HEK293 (cell line): ENCODE measurements around the gene CHKA.
A peak's percentile ranks its signal among the peaks of the same experiment; 100 is the strongest.

ENCODE experiments used
- CTCF ChIA-PET: fragments of 350-600 bp; formaldehyde crosslinking; extraction: SDS; loops from one replicate; lab custom pipeline; 2021; ENCODE audit warnings: antibody characterized with exemption; lab: Yijun Ruan, JAX
- POLR2A ChIA-PET: fragments of 300-600 bp; formaldehyde crosslinking; extraction: SDS; loops from one replicate; lab custom pipeline; 2020; ENCODE audit warnings: antibody characterized with exemption, inconsistent platforms; lab: Yijun Ruan, JAX
- H3K27ac ChIP-seq: fragments of 200-500 bp; sonication (Bioruptor generic); 2 replicates; pipeline ENCODE4 v1.5.1; 2014; ENCODE audit warnings: low read depth, low read length, control low read depth, inconsistent platforms; ENCODE audit errors: extremely low read depth
- H3K36me3 ChIP-seq, 2 experiments: fragments of 200-500 bp in 1 of 2; sonication (Bioruptor generic) in 1 of 2; 1 replicate in 1 of 2; 2 replicates in 1 of 2; pipeline ENCODE4 v1.5.1; 2014 to 2017; ENCODE audit warnings: inconsistent platforms in 2 of 2, low read length in 2 of 2; ENCODE audit not compliant: control insufficient read depth in 2 of 2, insufficient read depth in 1 of 2
- H3K4me1 ChIP-seq: fragments of 200-500 bp; sonication (Bioruptor generic); 2 replicates; pipeline ENCODE4 v1.5.1; 2014; ENCODE audit warnings: mild to moderate bottlenecking, low read length, inconsistent platforms; ENCODE audit not compliant: control insufficient read depth, insufficient read depth
- H3K4me3 ChIP-seq: 2 replicates; pipeline ENCODE4 v1.5.1; 2011; ENCODE audit warnings: low read depth, mild to moderate bottlenecking, control low read depth, low read length, moderate library complexity
- H3K9me3 ChIP-seq: fragments of 200-500 bp; sonication (Bioruptor generic); 2 replicates; pipeline ENCODE4 v1.5.1; 2014; ENCODE audit warnings: low read depth, low read length, inconsistent platforms; ENCODE audit not compliant: control insufficient read depth, insufficient read depth
- GLI4 ChIP-seq: fragments of 450-650 bp; formaldehyde crosslinking; IDR thresholded peaks from 2 replicates; pipeline ENCODE4 v1.5.1; 2016; ENCODE audit warnings: missing biosample characterization, missing genetic modification characterization
- KLF1 ChIP-seq: fragments of 450-650 bp; formaldehyde crosslinking; IDR thresholded peaks from 2 replicates; pipeline ENCODE4 v1.5.1; 2016; ENCODE audit warnings: missing biosample characterization, missing genetic modification characterization
- KLF8 ChIP-seq: fragments of 450-650 bp; formaldehyde crosslinking; IDR thresholded peaks from 2 replicates; pipeline ENCODE4 v1.5.1; 2016; ENCODE audit warnings: missing biosample characterization, missing genetic modification characterization
- MZF1 ChIP-seq: fragments of 450-650 bp; formaldehyde crosslinking; IDR thresholded peaks from 2 replicates; pipeline ENCODE4 v1.5.1; 2017; ENCODE audit warnings: missing biosample characterization, missing genetic modification characterization, borderline replicate concordance
- OSR2 ChIP-seq: fragments of 450-650 bp; formaldehyde crosslinking; IDR thresholded peaks from 2 replicates; pipeline ENCODE4 v1.5.1; 2016; ENCODE audit warnings: missing biosample characterization, missing genetic modification characterization
- SP2 ChIP-seq: fragments of 450-650 bp; formaldehyde crosslinking; IDR thresholded peaks from 2 replicates; pipeline ENCODE4 v1.5.1; 2016; ENCODE audit warnings: missing biosample characterization, missing genetic modification characterization
- WT1 ChIP-seq: fragments of 450-650 bp; formaldehyde crosslinking; IDR thresholded peaks from 2 replicates; pipeline ENCODE4 v1.5.1; 2016; ENCODE audit warnings: missing biosample characterization, missing genetic modification characterization
- ZFP3 ChIP-seq: fragments of 450-650 bp; formaldehyde crosslinking; IDR thresholded peaks from 2 replicates; pipeline ENCODE4 v1.5.1; 2016; ENCODE audit warnings: low read depth, missing biosample characterization, missing genetic modification characterization
- ZFP69B ChIP-seq: fragments of 450-650 bp; formaldehyde crosslinking; IDR thresholded peaks from 2 replicates; pipeline ENCODE4 v1.5.1; 2016; ENCODE audit warnings: missing biosample characterization, missing genetic modification characterization
- ZNF248 ChIP-seq: fragments of 450-650 bp; formaldehyde crosslinking; IDR thresholded peaks from 2 replicates; pipeline ENCODE4 v1.5.1; 2017; ENCODE audit warnings: missing biosample characterization, missing genetic modification characterization
- ZNF335 ChIP-seq: fragments of 450-650 bp; formaldehyde crosslinking; conservative IDR thresholded peaks from 2 replicates; pipeline ENCODE4 v1.5.1; 2016; ENCODE audit warnings: missing biosample characterization, missing genetic modification characterization
- ZNF561 ChIP-seq: fragments of 450-650 bp; IDR thresholded peaks from 2 replicates; pipeline ENCODE4 v1.5.1; 2018; ENCODE audit warnings: missing biosample characterization, missing genetic modification characterization, borderline replicate concordance
- ZNF600 ChIP-seq: fragments of 450-650 bp; formaldehyde crosslinking; IDR thresholded peaks from 2 replicates; pipeline ENCODE4 v1.5.1; 2016; ENCODE audit warnings: missing biosample characterization, missing genetic modification characterization
- ZNF610 ChIP-seq: fragments of 450-650 bp; formaldehyde crosslinking; IDR thresholded peaks from 2 replicates; pipeline ENCODE4 v1.5.1; 2016; ENCODE audit warnings: missing biosample characterization, missing genetic modification characterization, borderline replicate concordance
- ZNF623 ChIP-seq: fragments of 450-650 bp; formaldehyde crosslinking; IDR thresholded peaks from 2 replicates; pipeline ENCODE4 v1.5.1; 2016; ENCODE audit warnings: missing biosample characterization, missing genetic modification characterization
- ZNF701 ChIP-seq: fragments of 450-650 bp; formaldehyde crosslinking; IDR thresholded peaks from 2 replicates; pipeline ENCODE4 v1.5.1; 2016; ENCODE audit warnings: missing biosample characterization, missing genetic modification characterization
- ZNF843 ChIP-seq: fragments of 450-650 bp; formaldehyde crosslinking; IDR thresholded peaks from 2 replicates; pipeline ENCODE4 v1.5.1; 2016; ENCODE audit warnings: missing biosample characterization, missing genetic modification characterization
- ZXDB ChIP-seq: fragments of 450-650 bp; formaldehyde crosslinking; IDR thresholded peaks from 2 replicates; pipeline ENCODE4 v1.5.1; 2016; ENCODE audit warnings: missing biosample characterization, missing genetic modification characterization
- TF ChIP-seq, protein P1 (sequence below): fragments of 450-650 bp; formaldehyde crosslinking; IDR thresholded peaks from 2 replicates; pipeline ENCODE4; 2016; ENCODE audit warnings: missing biosample characterization, missing genetic modification characterization
- TF ChIP-seq, protein P2 (sequence below): fragments of 450-650 bp; formaldehyde crosslinking; IDR thresholded peaks from 2 replicates; pipeline ENCODE4 v1.5.1; 2016; ENCODE audit warnings: missing biosample characterization, missing genetic modification characterization
- TF ChIP-seq, protein P3 (sequence below): fragments of 450-650 bp; formaldehyde crosslinking; IDR thresholded peaks from 2 replicates; pipeline ENCODE4 v1.5.1; 2017; ENCODE audit warnings: missing biosample characterization, mild to moderate bottlenecking, missing genetic modification characterization, moderate library complexity

The CHKA gene

DNA sequence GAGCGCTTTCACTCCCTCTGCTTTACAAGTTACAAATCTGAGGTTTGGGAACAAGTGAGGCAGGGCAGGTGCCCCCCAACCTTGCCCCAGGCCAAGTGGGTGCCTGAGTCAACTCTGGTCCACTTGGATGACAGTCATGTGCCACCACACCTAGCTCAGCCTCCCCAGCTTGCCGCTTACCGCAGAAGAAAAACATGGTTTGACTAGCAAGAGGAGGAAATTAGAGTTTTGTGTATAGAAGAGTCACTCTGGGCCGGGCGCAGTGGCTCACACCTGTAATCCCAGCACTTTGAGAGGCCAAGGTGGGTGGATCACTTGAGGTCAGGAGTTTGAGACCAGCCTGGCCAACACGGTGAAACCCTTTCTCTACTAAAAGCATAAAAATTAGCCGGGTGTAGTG lies 27.7 kb upstream of the CHKA start (continued):
- TF ChIP-seq, protein P1, sequence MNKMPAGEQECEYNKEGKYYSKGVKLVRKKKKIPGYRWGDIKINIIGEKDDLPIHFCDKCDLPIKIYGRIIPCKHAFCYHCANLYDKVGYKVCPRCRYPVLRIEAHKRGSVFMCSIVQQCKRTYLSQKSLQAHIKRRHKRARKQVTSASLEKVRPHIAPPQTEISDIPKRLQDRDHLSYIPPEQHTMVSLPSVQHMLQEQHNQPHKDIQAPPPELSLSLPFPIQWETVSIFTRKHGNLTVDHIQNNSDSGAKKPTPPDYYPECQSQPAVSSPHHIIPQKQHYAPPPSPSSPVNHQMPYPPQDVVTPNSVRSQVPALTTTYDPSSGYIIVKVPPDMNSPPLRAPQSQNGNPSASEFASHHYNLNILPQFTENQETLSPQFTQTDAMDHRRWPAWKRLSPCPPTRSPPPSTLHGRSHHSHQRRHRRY (tag by site-specific recombination): no peak
- TF ChIP-seq, all 188 proteins: peak for 0

DNA sequence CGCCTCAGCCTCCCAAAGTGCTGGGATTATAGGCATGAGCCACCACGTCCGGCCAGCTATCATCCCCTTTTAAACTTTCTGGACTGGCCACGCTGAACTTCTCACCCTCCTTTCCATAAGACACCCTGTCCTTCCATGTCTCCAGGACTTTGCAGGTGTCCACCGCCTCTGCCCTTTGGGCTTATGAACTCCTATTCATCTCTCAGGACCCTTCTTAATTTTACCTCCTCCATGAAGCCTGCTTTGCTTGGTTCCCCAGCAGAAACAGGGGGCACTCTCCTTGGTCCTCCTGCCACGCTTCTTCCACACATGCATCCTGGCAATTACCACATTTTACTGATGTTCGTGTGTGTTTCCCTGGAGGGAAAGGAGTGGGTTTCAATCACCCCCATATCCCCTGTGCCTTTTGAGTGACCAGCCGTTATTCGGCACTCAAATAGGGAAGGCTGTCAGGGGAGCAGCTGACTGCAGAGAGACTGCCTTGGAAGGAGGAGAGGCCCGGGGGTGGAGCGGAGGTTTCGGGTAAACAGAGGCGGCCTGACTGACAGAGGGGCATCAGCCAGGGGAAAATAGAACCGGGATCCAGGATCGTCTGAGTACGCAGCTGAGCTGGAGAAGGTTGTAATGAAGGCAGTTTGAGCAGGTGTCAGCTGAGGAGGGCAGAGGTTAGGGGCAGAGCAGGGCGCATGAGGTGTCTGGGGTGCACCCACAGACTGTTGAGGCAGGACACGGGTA lies 27.1 kb upstream of the CHKA start:
- TF ChIP-seq, protein P2, sequence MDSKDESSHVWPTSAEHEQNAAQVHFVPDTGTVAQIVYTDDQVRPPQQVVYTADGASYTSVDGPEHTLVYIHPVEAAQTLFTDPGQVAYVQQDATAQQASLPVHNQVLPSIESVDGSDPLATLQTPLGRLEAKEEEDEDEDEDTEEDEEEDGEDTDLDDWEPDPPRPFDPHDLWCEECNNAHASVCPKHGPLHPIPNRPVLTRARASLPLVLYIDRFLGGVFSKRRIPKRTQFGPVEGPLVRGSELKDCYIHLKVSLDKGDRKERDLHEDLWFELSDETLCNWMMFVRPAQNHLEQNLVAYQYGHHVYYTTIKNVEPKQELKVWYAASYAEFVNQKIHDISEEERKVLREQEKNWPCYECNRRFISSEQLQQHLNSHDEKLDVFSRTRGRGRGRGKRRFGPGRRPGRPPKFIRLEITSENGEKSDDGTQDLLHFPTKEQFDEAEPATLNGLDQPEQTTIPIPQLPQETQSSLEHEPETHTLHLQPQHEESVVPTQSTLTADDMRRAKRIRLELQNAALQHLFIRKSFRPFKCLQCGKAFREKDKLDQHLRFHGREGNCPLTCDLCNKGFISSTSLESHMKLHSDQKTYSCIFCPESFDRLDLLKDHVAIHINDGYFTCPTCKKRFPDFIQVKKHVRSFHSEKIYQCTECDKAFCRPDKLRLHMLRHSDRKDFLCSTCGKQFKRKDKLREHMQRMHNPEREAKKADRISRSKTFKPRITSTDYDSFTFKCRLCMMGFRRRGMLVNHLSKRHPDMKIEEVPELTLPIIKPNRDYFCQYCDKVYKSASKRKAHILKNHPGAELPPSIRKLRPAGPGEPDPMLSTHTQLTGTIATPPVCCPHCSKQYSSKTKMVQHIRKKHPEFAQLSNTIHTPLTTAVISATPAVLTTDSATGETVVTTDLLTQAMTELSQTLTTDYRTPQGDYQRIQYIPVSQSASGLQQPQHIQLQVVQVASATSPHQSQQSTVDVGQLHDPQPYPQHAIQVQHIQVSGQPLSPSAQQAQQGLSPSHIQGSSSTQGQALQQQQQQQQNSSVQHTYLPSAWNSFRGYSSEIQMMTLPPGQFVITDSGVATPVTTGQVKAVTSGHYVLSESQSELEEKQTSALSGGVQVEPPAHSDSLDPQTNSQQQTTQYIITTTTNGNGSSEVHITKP: no peak
- peak; percentile 58; the same call in 1 of the 2 replicates for TF ChIP-seq ZFP3 (tag by site-specific recombination)
- ChIA-PET CTCF (no interaction called here), POLR2A (interaction anchor here (0.6 kb wide), 1 partner anchor 61 kb away, joined by 7 read pairs; no protein-coding TSS in a partner anchor)

DNA sequence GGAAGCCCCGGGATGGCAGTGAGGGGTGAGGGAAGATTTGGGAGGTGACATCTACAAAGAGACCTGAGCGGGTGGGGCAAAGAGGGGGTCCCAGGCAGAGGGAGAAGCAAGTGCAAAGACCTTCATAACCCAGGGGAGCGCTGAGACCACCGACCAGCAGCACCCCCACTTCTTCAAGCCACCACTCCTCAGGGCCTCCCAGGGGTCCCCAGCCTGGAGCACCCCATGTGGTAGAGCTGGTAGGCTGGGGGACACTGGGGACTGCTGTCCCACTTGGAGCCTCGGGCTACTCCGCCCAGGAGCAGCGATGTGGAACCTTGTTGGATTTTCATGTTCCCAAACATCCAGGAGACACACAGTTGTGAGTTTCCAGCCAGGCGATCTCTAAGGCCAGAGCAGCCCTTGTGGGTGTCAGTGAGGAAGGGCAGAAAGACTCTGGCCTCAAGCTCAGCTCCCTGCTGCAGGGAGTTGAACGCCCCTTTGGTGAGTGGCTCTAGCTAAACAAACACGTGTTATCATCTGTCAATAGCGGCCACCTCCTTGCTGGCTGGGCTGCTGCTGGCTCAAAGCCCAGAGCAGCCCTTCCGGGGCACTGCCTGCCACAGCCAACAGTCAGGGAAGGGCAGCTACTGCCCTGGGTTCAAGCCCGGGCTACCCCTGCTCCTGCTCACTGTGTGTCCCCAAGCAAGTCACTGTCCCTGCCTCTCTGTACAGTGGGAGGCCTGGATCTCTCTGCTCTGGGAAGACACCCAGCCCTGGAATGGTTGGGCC lies 25.7 kb upstream of the CHKA start:
- Histone ChIP-seq H3K4me3 (no peak overlapping the region), H3K27ac (no peak overlapping the region), H3K9me3 (no peaks in the 10 kb centered on the region), H3K36me3 (no peaks in the 10 kb centered on the region), H3K4me1 (no peaks in the 10 kb centered on the region)
- ChIA-PET CTCF (interaction anchor here (0.7 to 1.1 kb wide), 3 partner anchors 20 to 220 kb away, joined by 3 to 6 read pairs (median 3); no protein-coding TSS in a partner anchor), POLR2A (interaction anchor here (0.5 to 1.3 kb wide), 4 partner anchors 8 to 20 kb away, joined by 3 to 4 read pairs (median 3); no protein-coding TSS in a partner anchor)
- TF ChIP-seq, protein P2: peak; percentile 85
- TF ChIP-seq GLI4 (tag by site-specific recombination) (no peak), WT1 (peak; percentile 57; the same call in 1 of the 2 replicates), OSR2 (tag by site-specific recombination) (peak; percentile 68), ZNF335 (tag by site-specific recombination) (peak; percentile 47; the same call in 1 of the 2 replicates), MZF1 (tag by site-specific recombination) (no peak), ZNF843 (tag by site-specific recombination) (no peak), ZNF623 (no peak), ZFP69B (no peak), ZNF248 (tag by site-specific recombination) (no peak), ZNF600 (tag by site-specific recombination) (peak; percentile 74; the same call in 1 of the 2 replicates), KLF8 (tag by site-specific recombination) (no peak), ZNF561 (tag by site-specific recombination) (no peak), ZNF701 (tag by site-specific recombination) (no peak), SP2 (0 out of 2 replicates have a peak, but pooled peaks have one; percentile 12), KLF1 (tag by site-specific recombination) (peak; percentile 56), ZXDB (tag by site-specific recombination) (peak; percentile 91), ZNF610 (tag by site-specific recombination) (no peak)
- TF ChIP-seq, protein P3, sequence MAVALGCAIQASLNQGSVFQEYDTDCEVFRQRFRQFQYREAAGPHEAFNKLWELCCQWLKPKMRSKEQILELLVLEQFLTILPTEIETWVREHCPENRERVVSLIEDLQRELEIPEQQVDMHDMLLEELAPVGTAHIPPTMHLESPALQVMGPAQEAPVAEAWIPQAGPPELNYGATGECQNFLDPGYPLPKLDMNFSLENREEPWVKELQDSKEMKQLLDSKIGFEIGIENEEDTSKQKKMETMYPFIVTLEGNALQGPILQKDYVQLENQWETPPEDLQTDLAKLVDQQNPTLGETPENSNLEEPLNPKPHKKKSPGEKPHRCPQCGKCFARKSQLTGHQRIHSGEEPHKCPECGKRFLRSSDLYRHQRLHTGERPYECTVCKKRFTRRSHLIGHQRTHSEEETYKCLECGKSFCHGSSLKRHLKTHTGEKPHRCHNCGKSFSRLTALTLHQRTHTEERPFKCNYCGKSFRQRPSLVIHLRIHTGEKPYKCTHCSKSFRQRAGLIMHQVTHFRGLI: peak; percentile 85

More for the DNA sequence above, 27.1 kb upstream of the CHKA start:
- Histone ChIP-seq H3K4me1 (no peaks in the 10 kb centered on the region), H3K36me3 (no peaks in the 10 kb centered on the region), H3K9me3 (no peaks in the 10 kb centered on the region), H3K4me3 (no peak overlapping the region), H3K27ac (no peak overlapping the region)
